Skeletal muscle satellite cell (primary cell): ENCODE measurements around the gene PEX26.

Source experiments
- H3K27me3 ChIP-seq: 2 replicates; pipeline ENCODE4 v1.7.0; 2013; ENCODE audit warnings: low read length; ENCODE audit not compliant: control insufficient read depth, insufficient read depth
- H3K36me3 ChIP-seq: 2 replicates; pipeline ENCODE4 v1.7.0; 2013; ENCODE audit warnings: mild to moderate bottlenecking, control low read depth, low read length; ENCODE audit not compliant: insufficient read depth
- H3K4me1 ChIP-seq: 2 replicates; pipeline ENCODE4 v1.7.0; 2013; ENCODE audit warnings: low read length; ENCODE audit not compliant: control insufficient read depth, insufficient read depth
- H3K4me2 ChIP-seq: 2 replicates; pipeline ENCODE4 v1.7.0; 2013; ENCODE audit warnings: mild to moderate bottlenecking, low read length
- H3K4me3 ChIP-seq: 2 replicates; pipeline ENCODE4 v1.7.0; 2013; ENCODE audit warnings: low read length
- H3K9ac ChIP-seq: 2 replicates; pipeline ENCODE4 v1.7.0; 2013; ENCODE audit warnings: mild to moderate bottlenecking, low read depth, low read length, moderate library complexity
- H3K9me3 ChIP-seq: replicated peaks from 2 replicates; pipeline ENCODE4 v1.7.0; 2013; ENCODE audit warnings: mild to moderate bottlenecking, control low read depth, low read length

Gene PEX26

DNA sequence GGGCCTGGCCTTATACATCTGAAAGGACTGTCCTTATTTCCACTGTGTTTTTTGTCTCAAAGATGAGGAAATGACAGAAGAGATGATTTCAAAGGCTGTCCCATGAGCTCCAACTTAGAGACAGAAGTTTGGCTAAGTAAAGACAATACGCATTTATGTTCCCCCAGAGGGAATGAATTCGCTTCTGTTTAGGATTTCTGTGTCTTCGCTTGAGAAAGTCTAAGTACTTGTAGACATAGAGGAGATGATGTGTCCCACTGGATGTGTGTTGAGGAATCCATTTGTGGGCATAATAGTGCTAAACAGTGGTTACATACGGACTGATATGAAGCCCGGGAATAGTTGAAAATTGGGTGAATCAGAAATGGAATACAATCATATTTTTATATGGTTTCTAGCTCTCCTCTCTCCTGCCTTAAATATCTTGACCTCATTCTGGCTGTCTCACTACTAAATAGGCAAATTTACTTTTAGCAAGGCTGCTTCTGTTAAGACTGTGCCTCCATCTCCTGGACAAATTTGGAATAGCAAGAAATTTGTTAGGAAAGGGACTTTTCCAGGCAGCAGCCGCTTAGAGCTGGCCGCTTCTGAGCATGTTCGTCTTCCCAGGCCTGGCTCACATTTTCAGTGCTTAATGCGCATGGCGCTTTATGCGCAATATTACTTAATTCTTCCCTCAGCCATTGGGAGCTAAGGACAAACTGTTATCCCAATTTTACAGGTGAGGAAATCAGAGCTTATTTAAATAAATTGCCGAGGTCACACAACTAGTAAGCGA lies 1.9 kb upstream of the PEX26 start:
- Histone ChIP-seq H3K4me3 (no peak overlapping the region), H3K36me3 (peaks cover 5% of the 10 kb centered on the region), H3K27me3 (no peaks in the 10 kb centered on the region), H3K9ac (no peak overlapping the region), H3K4me2 (peak overlapping the region; percentile 84), H3K4me1 (peaks cover 18% of the 10 kb centered on the region), H3K9me3 (no peaks in the 10 kb centered on the region)

DNA sequence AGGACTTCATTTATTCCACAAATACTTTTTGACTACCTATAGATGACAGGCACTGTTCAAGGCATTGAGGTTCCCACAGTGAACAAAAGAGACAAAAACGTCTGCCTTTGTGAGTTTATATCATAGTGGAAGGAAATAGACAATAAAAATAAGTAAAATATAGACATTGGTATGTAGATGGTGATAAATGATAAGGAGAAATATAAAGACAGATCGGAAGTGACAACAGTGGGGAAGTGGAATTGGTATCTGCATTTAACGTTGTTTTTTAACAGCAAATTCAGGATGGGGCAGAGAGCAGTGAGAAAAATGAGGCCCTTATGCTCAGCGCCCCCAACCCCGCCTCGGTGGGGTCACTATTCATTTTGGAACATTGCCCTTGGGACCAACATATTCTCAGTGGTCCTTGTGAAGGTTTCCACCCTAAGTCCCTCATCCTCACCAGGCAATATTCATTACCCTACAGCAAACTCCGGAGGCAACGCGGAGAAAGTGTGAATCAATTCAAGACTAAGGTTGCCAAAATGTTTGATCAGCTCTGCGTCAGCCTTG lies 627 bp upstream of the PEX26 start:
- Histone ChIP-seq H3K9ac (peak overlapping the region; percentile 97), H3K4me1 (peaks cover 18% of the 10 kb centered on the region), H3K4me2 (peak overlapping the region; percentile 84), H3K36me3 (peaks cover 16% of the 10 kb centered on the region), H3K9me3 (no peaks in the 10 kb centered on the region), H3K4me3 (peak overlapping the region; percentile 81), H3K27me3 (no peaks in the 10 kb centered on the region)

DNA sequence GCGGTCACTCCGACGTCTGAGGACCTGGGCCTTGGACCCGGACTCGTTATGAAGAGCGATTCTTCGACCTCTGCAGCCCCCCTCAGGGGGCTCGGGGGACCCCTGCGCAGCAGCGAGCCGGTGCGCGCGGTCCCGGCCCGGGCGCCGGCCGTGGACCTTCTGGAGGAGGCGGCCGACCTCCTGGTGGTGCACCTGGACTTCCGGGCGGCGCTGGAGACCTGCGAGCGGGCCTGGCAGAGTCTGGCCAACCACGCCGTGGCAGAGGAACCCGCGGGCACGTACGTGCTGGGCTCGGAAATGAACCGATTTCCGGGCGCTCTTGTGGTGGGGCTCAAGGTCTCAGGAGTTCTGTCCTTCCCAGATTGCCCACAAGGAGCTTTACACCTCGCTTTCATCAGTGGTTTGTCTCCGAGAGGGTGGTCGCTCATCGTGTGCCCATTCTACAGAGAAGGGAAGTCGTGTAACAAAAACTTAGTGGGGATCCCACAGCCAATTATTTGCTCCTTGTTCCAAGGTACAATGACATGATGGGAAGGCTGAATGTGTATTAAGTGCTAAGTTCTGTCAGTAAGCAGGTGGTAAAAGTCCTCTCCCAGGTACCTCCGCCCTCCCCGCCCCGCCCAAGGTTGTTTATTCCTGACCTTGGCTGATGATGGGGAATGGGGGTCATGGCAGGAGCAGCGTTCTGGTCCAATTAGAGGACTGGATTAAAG lies 695 bp downstream of the PEX26 start:
- H3K4me1 ChIP-seq, result peaks cover 18% of the 10 kb centered on the region
- H3K9ac ChIP-seq, result peak overlapping the region; percentile 97
- H3K36me3 ChIP-seq, result peaks cover 23% of the 10 kb centered on the region
- H3K9me3 ChIP-seq, result no peaks in the 10 kb centered on the region
- H3K27me3 ChIP-seq, result no peaks in the 10 kb centered on the region
- peak overlapping the region; percentile 88 for H3K4me2 ChIP-seq
- peak overlapping the region; percentile 81 for H3K4me3 ChIP-seq

DNA sequence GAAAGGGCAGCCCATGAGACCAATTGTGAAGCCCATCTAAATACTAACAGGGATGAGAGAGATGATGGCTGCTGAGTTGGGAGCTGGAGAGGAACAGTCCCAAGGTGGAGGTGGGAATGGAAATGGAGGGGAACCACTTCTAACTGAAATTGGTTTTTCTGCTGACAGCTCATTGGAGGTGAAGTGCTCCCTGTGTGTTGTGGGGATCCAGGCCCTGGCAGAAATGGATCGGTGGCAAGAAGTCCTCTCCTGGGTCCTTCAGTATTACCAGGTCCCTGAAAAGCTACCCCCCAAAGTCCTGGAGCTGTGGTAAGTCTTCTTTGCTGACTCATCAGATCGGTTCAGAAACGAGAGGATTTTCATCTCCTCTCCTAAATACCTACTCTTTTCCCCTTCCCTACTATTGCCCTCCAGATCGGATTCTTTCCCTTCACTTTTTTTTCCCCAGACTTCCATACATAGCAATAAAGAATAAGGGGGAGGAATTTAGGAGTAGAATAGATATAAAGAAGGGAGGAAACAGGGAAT lies 2.0 kb downstream of the PEX26 start:
- H3K9ac ChIP-seq, result no peak overlapping the region
- H3K36me3 ChIP-seq, result peaks cover 26% of the 10 kb centered on the region
- H3K4me2 ChIP-seq, result peak overlapping the region; percentile 88
- H3K9me3 ChIP-seq, result no peaks in the 10 kb centered on the region
- H3K27me3 ChIP-seq, result no peaks in the 10 kb centered on the region
- H3K4me1 ChIP-seq, result peaks cover 18% of the 10 kb centered on the region
- H3K4me3 ChIP-seq, result no peak overlapping the region

DNA sequence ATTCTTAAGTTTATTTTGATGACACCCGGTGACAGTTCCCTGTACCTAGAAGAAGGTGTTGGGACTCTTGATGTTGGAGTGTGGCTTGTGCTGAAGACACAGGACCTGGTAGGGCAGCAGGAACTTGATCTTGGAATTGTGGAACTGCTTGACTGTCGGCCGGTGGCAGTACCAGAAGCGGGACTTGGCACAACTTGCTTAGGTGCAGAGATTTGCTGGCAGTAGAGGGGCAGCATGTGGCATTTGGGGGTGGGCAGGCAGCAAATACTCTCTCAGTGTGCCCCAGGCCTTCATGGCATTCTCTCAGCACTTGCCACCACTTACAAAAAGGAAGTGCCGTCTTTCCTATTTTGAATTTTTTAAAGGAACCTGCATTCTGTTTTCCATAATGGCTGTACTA lies 3.6 kb downstream of the PEX26 start:
- H3K27me3 ChIP-seq, result no peaks in the 10 kb centered on the region
- no peak overlapping the region for H3K4me3 ChIP-seq
- peaks cover 18% of the 10 kb centered on the region for H3K4me1 ChIP-seq
- H3K4me2 ChIP-seq, result no peak overlapping the region
- H3K9ac ChIP-seq, result no peak overlapping the region
- peaks cover 29% of the 10 kb centered on the region for H3K36me3 ChIP-seq
- H3K9me3 ChIP-seq, result no peaks in the 10 kb centered on the region

DNA sequence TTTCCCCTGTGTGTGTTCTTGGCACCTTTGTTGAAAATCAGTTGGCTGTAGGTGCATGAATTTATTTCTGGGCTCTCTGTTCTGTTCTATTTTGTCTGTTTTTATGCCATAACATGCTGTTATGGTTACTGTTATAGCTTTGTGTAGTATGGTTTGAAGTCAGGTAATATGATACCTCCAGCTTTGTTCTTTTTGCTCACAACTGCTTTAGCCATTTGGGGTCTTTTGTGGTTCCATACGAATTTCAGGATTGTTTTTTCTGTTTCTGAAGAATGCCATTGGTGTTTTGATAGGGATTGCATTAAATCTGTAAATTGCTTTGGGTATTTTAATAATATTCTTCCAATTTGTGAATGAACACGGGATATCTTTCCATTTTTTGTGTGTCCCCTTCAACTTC lies 4.7 kb downstream of the PEX26 start:
- no peak overlapping the region for H3K4me2 ChIP-seq
- peaks cover 11% of the 10 kb centered on the region for H3K4me1 ChIP-seq
- no peaks in the 10 kb centered on the region for H3K9me3 ChIP-seq
- peaks cover 35% of the 10 kb centered on the region for H3K36me3 ChIP-seq
- no peak overlapping the region for H3K9ac ChIP-seq
- H3K4me3 ChIP-seq, result no peak overlapping the region
- no peaks in the 10 kb centered on the region for H3K27me3 ChIP-seq

DNA sequence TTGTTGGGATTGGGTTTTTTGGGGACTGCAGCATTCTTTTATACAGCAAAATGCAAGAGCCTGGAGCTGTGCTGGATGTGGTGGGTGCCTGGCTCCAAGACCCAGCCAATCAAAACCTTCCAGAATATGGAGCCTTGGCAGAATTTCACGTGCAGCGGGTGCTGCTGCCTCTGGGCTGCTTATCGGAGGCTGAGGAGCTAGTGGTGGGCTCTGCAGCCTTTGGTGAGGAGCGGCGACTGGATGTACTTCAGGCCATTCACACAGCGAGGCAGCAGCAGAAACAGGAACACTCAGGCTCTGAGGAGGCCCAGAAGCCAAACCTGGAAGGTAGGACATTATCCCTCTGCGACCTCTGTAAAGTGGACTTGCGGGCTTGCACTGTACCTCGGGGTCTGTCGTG lies 5.6 kb downstream of the PEX26 start:
- Histone ChIP-seq H3K9me3 (no peaks in the 10 kb centered on the region), H3K4me1 (peaks cover 15% of the 10 kb centered on the region), H3K27me3 (no peaks in the 10 kb centered on the region), H3K4me3 (no peak overlapping the region), H3K4me2 (no peak overlapping the region), H3K9ac (no peak overlapping the region), H3K36me3 (peaks cover 44% of the 10 kb centered on the region)

DNA sequence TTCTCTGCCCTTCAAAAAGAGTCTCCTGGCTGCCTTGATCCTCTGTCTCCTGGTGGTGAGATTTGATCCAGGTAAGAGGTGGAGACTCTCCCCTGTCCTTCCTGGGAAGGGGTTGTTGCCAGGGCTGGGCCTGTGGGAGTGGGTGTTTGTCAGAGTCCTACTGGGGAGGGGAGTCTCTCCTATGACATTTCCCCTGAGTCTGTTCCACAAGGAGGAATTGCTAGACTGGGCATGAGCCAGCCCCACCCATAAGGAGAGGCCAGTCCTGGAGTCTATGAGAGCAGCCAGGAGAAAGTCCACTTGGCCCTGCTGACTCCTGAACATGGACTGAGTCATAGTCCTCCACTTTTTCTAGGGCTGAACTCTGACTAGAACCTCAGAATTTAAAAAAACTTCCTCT lies 7.4 kb downstream of the PEX26 start:
- H3K4me1 ChIP-seq, result peaks cover 5% of the 10 kb centered on the region
- no peaks in the 10 kb centered on the region for H3K9me3 ChIP-seq
- H3K9ac ChIP-seq, result no peak overlapping the region
- H3K4me2 ChIP-seq, result no peak overlapping the region
- no peak overlapping the region for H3K4me3 ChIP-seq
- no peaks in the 10 kb centered on the region for H3K27me3 ChIP-seq
- peaks cover 57% of the 10 kb centered on the region for H3K36me3 ChIP-seq

DNA sequence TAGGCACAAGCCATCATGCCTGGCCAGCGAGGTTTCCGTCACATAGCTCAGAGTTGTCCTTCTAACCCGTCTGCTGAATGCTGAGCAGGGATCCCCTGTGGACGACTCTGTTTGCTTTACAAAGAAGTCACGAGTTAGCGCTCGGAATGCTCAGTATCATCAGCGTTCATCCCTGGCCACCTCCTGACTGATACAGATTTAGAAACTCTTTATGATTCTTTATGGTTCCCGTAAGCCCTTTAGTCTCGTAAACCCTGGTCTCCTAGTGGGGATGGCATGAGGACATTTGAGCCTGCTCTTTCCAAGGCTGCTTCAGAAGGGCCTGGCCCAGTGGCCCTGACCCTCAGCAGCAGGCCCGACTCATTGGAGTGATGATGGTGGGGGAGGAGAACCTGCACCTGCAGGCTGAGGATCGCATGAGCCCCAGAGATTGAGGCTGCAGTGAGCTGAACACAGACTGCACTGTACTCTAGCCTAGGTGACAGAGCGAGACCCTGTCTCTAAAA lies 9.6 kb downstream of the PEX26 start:
- Histone ChIP-seq H3K27me3 (no peaks in the 10 kb centered on the region), H3K4me2 (no peak overlapping the region), H3K36me3 (peaks cover 46% of the 10 kb centered on the region), H3K9ac (no peak overlapping the region), H3K4me1 (peaks cover 22% of the 10 kb centered on the region), H3K4me3 (no peak overlapping the region), H3K9me3 (no peaks in the 10 kb centered on the region)

DNA sequence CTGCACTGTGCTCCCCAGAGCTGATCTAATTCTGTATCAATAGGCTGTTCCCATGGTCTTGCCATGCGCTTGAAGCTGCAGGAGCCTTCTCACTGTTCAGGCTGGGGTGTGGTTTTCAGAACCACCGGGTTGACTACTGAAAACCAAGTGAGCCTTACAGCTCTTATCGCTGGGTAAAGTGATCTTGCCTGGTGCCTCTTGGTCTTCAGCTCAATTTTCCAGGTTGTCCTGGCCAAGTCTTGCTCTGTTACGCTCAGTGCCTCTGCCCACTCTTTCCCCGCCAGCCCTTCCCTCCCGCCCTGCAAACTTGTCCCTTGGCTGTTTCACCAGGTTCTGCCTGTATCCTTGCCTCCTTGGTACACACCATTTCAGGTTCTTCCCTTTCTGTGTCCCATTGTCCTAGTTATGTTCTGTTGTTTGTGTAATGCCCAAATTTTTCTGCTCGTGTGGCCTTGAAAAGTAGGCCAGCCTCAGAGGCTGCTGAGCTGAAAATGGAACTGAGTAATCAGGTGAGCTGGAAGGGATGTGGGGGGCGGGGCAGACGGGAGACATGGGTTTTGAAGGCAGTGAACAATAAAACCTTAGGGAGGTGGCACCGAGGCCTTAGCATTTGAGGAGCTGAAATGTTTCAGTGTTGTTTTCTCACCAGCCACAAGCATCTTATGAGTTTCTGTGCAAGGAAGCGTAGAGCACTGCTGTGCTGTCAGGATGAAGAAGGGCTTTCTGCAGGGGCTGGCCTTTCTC lies 11.2 kb downstream of the PEX26 start:
- peaks cover 39% of the 10 kb centered on the region for H3K36me3 ChIP-seq
- no peak overlapping the region for H3K4me3 ChIP-seq

DNA sequence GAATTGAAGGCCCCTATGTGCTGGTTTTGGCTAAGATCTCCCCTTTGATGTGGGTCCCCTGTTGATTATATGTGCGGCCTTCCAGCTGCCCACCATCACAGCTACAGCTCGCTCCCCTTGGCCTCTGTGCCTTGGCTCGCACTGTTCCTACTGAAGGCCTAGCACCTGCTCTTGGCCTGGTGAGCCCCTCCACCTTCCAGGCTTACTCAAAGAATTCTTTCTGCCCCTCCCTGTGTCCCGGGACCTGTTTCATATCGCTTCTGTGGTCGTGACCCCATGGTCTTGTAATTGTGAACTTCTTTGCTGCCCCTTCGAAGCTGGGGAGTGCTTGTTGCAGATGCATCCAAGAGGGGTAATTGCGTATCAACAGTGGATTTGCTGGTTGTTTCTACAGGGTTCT lies 12.5 kb downstream of the PEX26 start:
- Histone ChIP-seq H3K9ac (no peak overlapping the region), H3K36me3 (peaks cover 36% of the 10 kb centered on the region), H3K27me3 (no peaks in the 10 kb centered on the region)

More for the DNA sequence above, 11.2 kb downstream of the PEX26 start:
- Histone ChIP-seq H3K4me2 (no peak overlapping the region), H3K9ac (no peak overlapping the region), H3K27me3 (no peaks in the 10 kb centered on the region), H3K4me1 (peaks cover 24% of the 10 kb centered on the region), H3K9me3 (no peaks in the 10 kb centered on the region)

More for the DNA sequence above, 12.5 kb downstream of the PEX26 start:
- peaks cover 24% of the 10 kb centered on the region for H3K4me1 ChIP-seq
- no peak overlapping the region for H3K4me2 ChIP-seq
- no peak overlapping the region for H3K4me3 ChIP-seq
- no peaks in the 10 kb centered on the region for H3K9me3 ChIP-seq
